ENCODE data around the gene CCBE1. TPM values are rescaled to one million over a fixed set of nuclear protein-coding genes. Genes with fewer than 3 reads are reported as not detected.

The CCBE1 gene
- total and polyA plus RNA-seq, 7 donors = 0.01 to 0.77 (median 0.14) TPM; not detected in 1

- no peaks in the 10 kb centered on the region for H3K4me1 ChIP-seq
- DNase-seq = no peak
- peaks cover 0 to 4% (median 0%) of the 10 kb centered on the region in 3 donors for H3K27me3 ChIP-seq (ENCODE audit: insufficient read depth in 3 of 3, low read length in 2 of 3)
- peaks cover 0 to 2% of the 10 kb centered on the region in 2 donors for H3K36me3 ChIP-seq (ENCODE audit: insufficient read depth in 1 of 2, low read depth in 1 of 2)
- intact Hi-C loops (cut with DNase I) = no loop called here
- H3K27ac ChIP-seq = no peak overlapping the region
- no peak for TF ChIP-seq CTCF (IDR thresholded peaks at IDR 0.05)
- 59 to 63% (median 62%) methylated on average over 7 of the region's 7 CpGs for WGBS, 3 donors
- no peak overlapping the region for H3K4me3 ChIP-seq
- no peak for ATAC-seq
- no peaks in the 10 kb centered on the region for H3K9me3 ChIP-seq
These were observed 141.1 kb downstream of the CCBE1 start for GRCh38 chr18:59555995-59556659.

- H3K36me3 ChIP-seq (ENCODE audit: insufficient read depth in 1 of 2, low read depth in 1 of 2) = no peaks in the 10 kb centered on the region
- DNase-seq = no peak
- no peak for TF ChIP-seq CTCF (IDR thresholded peaks at IDR 0.05)
- no peak for ATAC-seq
- peaks cover 0 to 3% (median 0%) of the 10 kb centered on the region in 3 donors for H3K27me3 ChIP-seq (ENCODE audit: insufficient read depth in 3 of 3, low read length in 2 of 3)
- no peak overlapping the region for H3K4me3 ChIP-seq
- H3K27ac ChIP-seq = no peak overlapping the region
- 90 to 93% (median 92%) methylated on average over 2 of the region's 2 CpGs for WGBS, 3 donors
- intact Hi-C loops (cut with DNase I) = no loop called here
- no peaks in the 10 kb centered on the region for H3K4me1 ChIP-seq
- no peaks in the 10 kb centered on the region for H3K9me3 ChIP-seq
These were observed 142.4 kb downstream of the CCBE1 start for GRCh38 chr18:59554796-59555335.

GRCh38 chr18:59553273-59553870, 143.9 kb downstream of the CCBE1 start:
- Histone ChIP-seq H3K9me3 (no peaks in the 10 kb centered on the region), H3K4me1 (no peaks in the 10 kb centered on the region), H3K27me3 (ENCODE audit: insufficient read depth in 3 of 3, low read length in 2 of 3) (no peaks in the 10 kb centered on the region), H3K4me3 (no peak overlapping the region), H3K36me3 (ENCODE audit: insufficient read depth in 1 of 2, low read depth in 1 of 2) (no peaks in the 10 kb centered on the region), H3K27ac (no peak overlapping the region)
- WGBS, 3 donors = 68 to 75% (median 70%) methylated on average over 5 of the region's 5 CpGs
- DNase-seq (no peak), ATAC-seq (no peak)
- no peak for TF ChIP-seq CTCF (IDR thresholded peaks at IDR 0.05)
- intact Hi-C loops (cut with DNase I) = no loop called here

GRCh38 chr18:59551902-59552635, 145.2 kb downstream of the CCBE1 start:
- DNase-seq (no peak), ATAC-seq (no peak)
- Histone ChIP-seq H3K27me3 (ENCODE audit: insufficient read depth in 3 of 3, low read length in 2 of 3) (no peaks in the 10 kb centered on the region), H3K4me3 (no peak overlapping the region), H3K36me3 (ENCODE audit: insufficient read depth in 1 of 2, low read depth in 1 of 2) (no peaks in the 10 kb centered on the region), H3K9me3 (no peaks in the 10 kb centered on the region), H3K27ac (no peak overlapping the region), H3K4me1 (no peaks in the 10 kb centered on the region)
- intact Hi-C loops (cut with DNase I) = no loop called here
- no peak for TF ChIP-seq CTCF (IDR thresholded peaks at IDR 0.05)
- WGBS, 3 donors = 72 to 75% (median 74%) methylated on average over 10 of the region's 10 CpGs

All from psoas muscle (tissue), 8 donors.